Ishikawa (cell line): ENCODE results near the gene HNRNPH2.
A peak's percentile ranks its signal among the peaks of the same experiment; 100 is the strongest.

ENCODE experiments used
- CEBPB ChIP-seq: IDR thresholded peaks from 2 replicates; pipeline ENCODE4 v1.6.1; 2012
- CREB1 ChIP-seq: IDR thresholded peaks from 2 replicates; pipeline ENCODE4 v1.6.1; 2012; ENCODE audit warnings: low read depth
- EGR1 ChIP-seq: IDR thresholded peaks from 2 replicates; pipeline ENCODE4 v1.6.1; 2012
- EP300 ChIP-seq: IDR thresholded peaks from 2 replicates; pipeline ENCODE4 v1.6.1; 2012; ENCODE audit warnings: borderline replicate concordance
- FOXM1 ChIP-seq: IDR thresholded peaks from 2 replicates; pipeline ENCODE4 v1.6.1; 2012; ENCODE audit warnings: low read depth, borderline replicate concordance
- MAX ChIP-seq: IDR thresholded peaks from 2 replicates; pipeline ENCODE4 v1.6.1; 2012
- NFIC ChIP-seq: IDR thresholded peaks from 2 replicates; pipeline ENCODE4 v1.6.1; 2012
- RAD21 ChIP-seq: IDR thresholded peaks from 2 replicates; pipeline ENCODE4 v1.6.1; 2012; ENCODE audit warnings: low read depth
- REST ChIP-seq: IDR thresholded peaks from 2 replicates; pipeline ENCODE4 v1.6.1; 2012; ENCODE audit warnings: low read depth, mild to moderate bottlenecking
- TAF1 ChIP-seq: IDR thresholded peaks from 2 replicates; pipeline ENCODE4 v1.6.1; 2012; ENCODE audit warnings: low read depth, mild to moderate bottlenecking
- TCF12 ChIP-seq: IDR thresholded peaks from 2 replicates; pipeline ENCODE4 v1.6.1; 2012; ENCODE audit warnings: low read depth
- TEAD4 ChIP-seq: IDR thresholded peaks from 2 replicates; pipeline ENCODE4 v1.6.1; 2012
- USF1 ChIP-seq: IDR thresholded peaks from 2 replicates; pipeline ENCODE4 v1.6.1; 2012
- YY1 ChIP-seq: IDR thresholded peaks from 2 replicates; pipeline ENCODE4 v1.6.1; 2012; ENCODE audit warnings: low read depth
- ZBTB7A ChIP-seq: IDR thresholded peaks from 2 replicates; pipeline ENCODE4 v1.6.1; 2012; ENCODE audit warnings: low read depth

HNRNPH2 gene

GRCh38 chrX:101407748-101408531 lies at the start of gene HNRNPH2, which contains the start of gene GLA:
Gene HNRNPH2, plus strand, starts transcription at chrX:101408222. Its CDS starts 3,767 bp downstream, at chrX:101411989.
Gene GLA, minus strand, starts transcription at chrX:101407925. Its CDS starts 22 bp downstream, at chrX:101407903.
- TF ChIP-seq TAF1: no peak
- peak; percentile 61; the same call in 1 of the 2 replicates for TF ChIP-seq CREB1
- TF ChIP-seq REST: no peak
- no peak for TF ChIP-seq EGR1
- no peak for TF ChIP-seq CEBPB
- no peak for TF ChIP-seq YY1
- peak; percentile 99 for TF ChIP-seq USF1
- no peak for TF ChIP-seq FOXM1
- no peak for TF ChIP-seq NFIC
- TF ChIP-seq EP300: no peak
- TF ChIP-seq ZBTB7A: no peak
- no peak for TF ChIP-seq RAD21
- TF ChIP-seq TEAD4: no peak
- no peak; the same call in 1 of the 2 replicates for TF ChIP-seq MAX
- TF ChIP-seq TCF12: no peak

DNA sequence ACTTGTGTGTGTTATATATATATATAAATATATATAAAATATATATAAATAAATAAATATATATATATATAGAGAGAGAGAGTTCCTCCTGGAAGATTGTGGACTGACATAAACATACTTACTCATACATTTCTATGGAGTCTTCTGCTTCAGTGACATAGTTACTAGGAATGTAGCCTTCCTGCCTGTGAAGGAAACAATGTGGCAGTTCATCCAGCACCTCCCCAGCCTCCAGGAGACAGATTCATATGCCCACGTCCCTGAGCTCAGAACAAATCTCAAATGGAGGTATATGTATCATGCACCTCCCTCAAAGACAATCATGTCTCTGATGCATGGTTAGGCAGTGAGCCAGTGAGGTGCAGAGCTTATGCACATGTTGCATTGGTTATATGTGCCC lies 48.1 kb upstream of the HNRNPH2 start:
- TF ChIP-seq CREB1: no peak
- TF ChIP-seq USF1: no peak

- TF ChIP-seq CREB1 (no peak), TEAD4 (no peak), EP300 (no peak)
Measured at GRCh38 chrX:101360390-101360789, 47.6 kb upstream of the HNRNPH2 start.

DNA sequence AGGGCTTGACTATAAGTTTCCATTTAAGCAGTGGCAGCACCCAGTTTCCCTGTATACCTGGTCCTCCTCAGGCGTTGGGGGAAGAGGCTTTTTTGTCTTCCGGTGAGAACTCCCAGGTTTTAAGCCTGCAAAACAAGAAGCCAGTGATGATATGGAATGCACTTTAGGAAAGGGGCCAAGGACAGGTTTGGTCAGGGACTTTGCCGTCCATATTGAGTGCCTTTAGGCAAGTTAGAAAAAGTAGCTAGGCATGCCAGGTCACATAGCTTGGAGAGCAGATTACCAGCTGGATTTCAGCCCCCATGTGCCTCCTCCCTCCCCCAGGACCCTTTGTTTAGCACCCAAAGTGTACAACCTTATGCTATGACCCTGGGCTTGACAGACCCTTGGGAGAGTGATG lies 45.9 kb upstream of the HNRNPH2 start:
- no peak for TF ChIP-seq CEBPB
- no peak for TF ChIP-seq YY1
- no peak for TF ChIP-seq MAX
- TF ChIP-seq RAD21: no peak
- TF ChIP-seq TEAD4: no peak
- no peak for TF ChIP-seq ZBTB7A
- no peak for TF ChIP-seq EGR1
- TF ChIP-seq FOXM1: no peak
- no peak for TF ChIP-seq NFIC
- TF ChIP-seq TCF12: no peak
- no peak for TF ChIP-seq TAF1
- no peak for TF ChIP-seq CREB1
- TF ChIP-seq USF1: no peak
- TF ChIP-seq REST: no peak
- TF ChIP-seq EP300: no peak

GRCh38 chrX:101362757-101363156 lies 45.3 kb upstream of the HNRNPH2 start:
- TF ChIP-seq RAD21 (no peak), CREB1 (no peak), TEAD4 (no peak), USF1 (no peak), TAF1 (no peak), EGR1 (no peak), EP300 (no peak), CEBPB (no peak)
